T-cell (primary cell): ENCODE measurements around the gene CACNA1E. TPM values are rescaled to one million over a fixed set of nuclear protein-coding genes. Genes with fewer than 3 reads are reported as not detected.

Source experiments
- ATAC-seq, 4 experiments: fragments of 200-7000 bp in 3 of 4; fragments of 150-1000 bp in 1 of 4; cut with Tn5 transposase; replicated peaks in 1 of 4; 1 replicate in 3 of 4; 2 replicates in 1 of 4; pipeline ENCODE4 v1.10.0; 2021; ENCODE audit warnings: moderate library complexity in 3 of 4, mild to moderate bottlenecking in 2 of 4, moderate number of reproducible peaks in 1 of 4
- CTCF ChIA-PET, 2 donors: fragments of 300-600 bp; sonication (Branson Sonifier 250); formaldehyde crosslinking; loops; one replicate each; lab custom pipeline; 2022; ENCODE audit warnings: antibody characterized with exemption in 2 of 2; lab: Charles Lee
- POLR2A ChIA-PET, 2 donors: fragments of 300-600 bp; sonication (Branson Sonifier 250); formaldehyde crosslinking; loops; one replicate each; lab custom pipeline; 2022; ENCODE audit warnings: antibody characterized with exemption in 2 of 2; lab: Charles Lee
- DNase-seq, 35 experiments: peaks; one replicate each; pipeline versions ENCODE4 v3.0.0 to v3.0.0-alpha.2; 2013 to 2023
- H3K27ac ChIP-seq: one replicate; pipeline ENCODE4 v1.5.1; 2013; ENCODE audit warnings: low read length
- H3K27me3 ChIP-seq, 2 experiments: replicated peaks in 1 of 2; 1 replicate in 1 of 2; 2 replicates in 1 of 2; pipeline versions ENCODE4 v1.6.1 to v1.7.0; 2013; ENCODE audit warnings: low read length in 1 of 2, mixed read lengths in 1 of 2; ENCODE audit not compliant: control insufficient read depth in 2 of 2, insufficient read depth in 2 of 2; ENCODE audit errors: extremely low read depth in 1 of 2
- H3K36me3 ChIP-seq, 2 donors: 1 replicate in 1 of 2; 2 replicates in 1 of 2; pipeline versions ENCODE4 v1.6.1 to v1.7.0; 2013; ENCODE audit warnings: low read length in 1 of 2; ENCODE audit not compliant: control insufficient read depth in 2 of 2, insufficient read depth in 1 of 2; ENCODE audit errors: extremely low read depth in 1 of 2
- H3K4me1 ChIP-seq, 2 experiments: 1 replicate in 1 of 2; 2 replicates in 1 of 2; pipeline versions ENCODE4 v1.6.1 to v1.7.0; 2013; ENCODE audit warnings: low read length in 2 of 2, mixed read lengths in 1 of 2; ENCODE audit not compliant: insufficient read depth in 2 of 2, control insufficient read depth in 1 of 2; ENCODE audit errors: extremely low read depth in 1 of 2
- H3K4me3 ChIP-seq, 2 donors: 1 replicate in 1 of 2; 2 replicates in 1 of 2; pipeline versions ENCODE4 v1.5.1 to v1.7.0; 2013; ENCODE audit warnings: mild to moderate bottlenecking in 2 of 2, low read length in 1 of 2, moderate library complexity in 1 of 2; ENCODE audit not compliant: control insufficient read depth in 1 of 2; ENCODE audit errors: extremely low read depth in 1 of 2
- H3K9me3 ChIP-seq: 2 replicates; pipeline ENCODE4 v1.7.0; 2013
- H3K27ac Mint-ChIP-seq, 2 donors: one replicate each; pipeline ENCODE4 v1.8.0; 2020 to 2021; ENCODE audit warnings: mild to moderate bottlenecking in 2 of 2, mixed read lengths in 2 of 2
- H3K27me3 Mint-ChIP-seq, 2 donors: one replicate each; pipeline ENCODE4 v1.8.0; 2021 to 2022; ENCODE audit warnings: mixed read lengths in 2 of 2
- H3K36me3 Mint-ChIP-seq: one replicate; pipeline ENCODE4 v1.8.0; 2021; ENCODE audit warnings: mixed read lengths
- H3K4me1 Mint-ChIP-seq, 3 donors: one replicate each; pipeline ENCODE4 v1.8.0; 2020 to 2022; ENCODE audit warnings: mixed read lengths in 3 of 3, mild to moderate bottlenecking in 1 of 3
- H3K4me3 Mint-ChIP-seq, 3 donors: one replicate each; pipeline ENCODE4 v1.8.0; 2020 to 2022; ENCODE audit warnings: mild to moderate bottlenecking in 3 of 3, mixed read lengths in 3 of 3, moderate library complexity in 3 of 3
- H3K9me3 Mint-ChIP-seq, 3 donors: one replicate each; pipeline ENCODE4 v1.8.0; 2020 to 2022; ENCODE audit warnings: mixed read lengths in 3 of 3
- WGBS: methylation state at CpG from one replicate; pipeline ENCODE4 v1.1.5; 2013; ENCODE audit warnings: missing lambda C conversion rate; ENCODE audit not compliant: insufficient coverage; 5-methylcytosine and 5-hydroxymethylcytosine counted together
- total RNA-seq, 35 experiments: library from RNA in 6 of 35; stranded (reverse) in 6 of 35; fragments of 120-200 nt in 1 of 35; gene quantifications; one replicate each; pipeline versions ENCODE4 v1.2.1 to v1.2.4 and lab custom pipeline; 2013 to 2026

CACNA1E gene
- total RNA-seq, 5 donors from 2014 or later (not counting 1 experiment from before 2014, with no cell fraction given) = 0.03 to 0.10 (median 0.03) TPM; not detected in 2

DNA sequence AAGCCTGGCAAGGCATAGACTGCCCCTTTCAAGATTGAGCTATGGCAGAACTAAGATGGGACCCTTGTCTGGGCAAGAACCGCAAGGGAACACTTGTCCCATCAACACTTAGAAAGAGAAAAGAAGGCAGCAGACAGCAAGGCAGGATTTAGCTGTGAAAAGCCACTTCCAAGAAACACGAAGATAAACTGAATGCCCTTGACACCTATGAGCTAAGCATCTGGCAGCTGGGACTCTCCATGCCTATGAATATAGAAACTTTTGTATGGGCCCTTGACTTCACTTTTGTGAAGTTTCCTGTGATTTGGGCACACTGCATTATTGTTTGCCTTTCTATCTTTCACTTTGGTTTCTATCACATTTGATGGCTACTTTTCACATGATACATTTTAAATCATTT, 24.9 kb upstream of the CACNA1E start:
- POLR2A ChIA-PET = interaction anchor here in 1 of 2 donors (0.6 kb wide), 1 partner anchor 138 kb away, joined by 3 read pairs; no protein-coding TSS in a partner anchor
- Histone ChIP-seq H3K4me1 (no peaks in the 10 kb centered on the region), H3K9me3 (no peaks in the 10 kb centered on the region), H3K36me3 (no peaks in the 10 kb centered on the region), H3K27me3 (peaks cover 0 to 25% of the 10 kb centered on the region in 2 experiments), H3K27ac (no peak overlapping the region), H3K4me3 (no peak overlapping the region)
- Mint-ChIP-seq H3K9me3 (peaks cover 0 to 7% (median 0%) of the 10 kb centered on the region in 3 donors), H3K36me3 (no peaks in the 10 kb centered on the region), H3K27ac (no peak overlapping the region), H3K27me3 (peaks cover 9 to 30% of the 10 kb centered on the region in 2 donors), H3K4me1 (no peaks in the 10 kb centered on the region), H3K4me3 (no peak overlapping the region)
- no peak for ATAC-seq
- DNase-seq = no peak
- CTCF ChIA-PET = interaction anchor here in 1 of 2 donors (0.9 kb wide), 1 partner anchor 20 kb away, joined by 3 read pairs; no protein-coding TSS in a partner anchor
- no CpG with 5 or more reads among the region's 2 CpGs for WGBS

DNA sequence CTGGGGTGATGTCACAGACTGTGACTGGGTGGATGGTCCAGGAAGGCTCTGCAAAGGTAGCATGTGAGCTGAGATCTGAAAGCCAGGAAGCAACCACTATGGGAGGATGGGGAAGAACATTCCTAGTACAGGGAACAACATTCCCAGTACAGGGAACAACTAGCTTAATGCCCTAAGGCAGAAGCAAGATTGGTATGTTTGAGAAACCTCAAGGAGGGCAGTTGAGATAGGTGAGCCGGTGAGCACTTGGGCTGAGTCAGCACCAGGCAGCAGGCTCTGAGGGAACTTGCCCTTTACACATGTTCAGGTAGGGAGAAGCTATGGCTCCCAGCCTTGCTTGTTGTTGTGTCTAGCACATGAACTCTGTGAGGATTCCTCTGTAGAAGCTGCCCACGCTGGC, 24.2 kb upstream of the CACNA1E start:
- H3K9me3 ChIP-seq = no peaks in the 10 kb centered on the region
- Mint-ChIP-seq H3K9me3 (peaks cover 0 to 7% (median 0%) of the 10 kb centered on the region in 3 donors), H3K27ac (no peak overlapping the region), H3K36me3 (no peaks in the 10 kb centered on the region), H3K4me1 (no peaks in the 10 kb centered on the region), H3K4me3 (no peak overlapping the region), H3K27me3 (peaks cover 11 to 37% of the 10 kb centered on the region in 2 donors)
- H3K27ac ChIP-seq = no peak overlapping the region
- WGBS = 65% methylated on average over 2 of the region's 2 CpGs
- no peak for DNase-seq
- ChIA-PET CTCF (interaction anchor here in 1 of 2 donors (0.9 kb wide), 1 partner anchor 20 kb away, joined by 3 read pairs; no protein-coding TSS in a partner anchor), POLR2A (interaction anchor here in 1 of 2 donors (0.6 kb wide), 1 partner anchor 138 kb away, joined by 3 read pairs; no protein-coding TSS in a partner anchor)
- no peak for ATAC-seq
- H3K36me3 ChIP-seq = no peaks in the 10 kb centered on the region
- H3K27me3 ChIP-seq = peaks cover 0 to 25% of the 10 kb centered on the region in 2 experiments
- no peak overlapping the region for H3K4me3 ChIP-seq
- no peaks in the 10 kb centered on the region for H3K4me1 ChIP-seq

DNA sequence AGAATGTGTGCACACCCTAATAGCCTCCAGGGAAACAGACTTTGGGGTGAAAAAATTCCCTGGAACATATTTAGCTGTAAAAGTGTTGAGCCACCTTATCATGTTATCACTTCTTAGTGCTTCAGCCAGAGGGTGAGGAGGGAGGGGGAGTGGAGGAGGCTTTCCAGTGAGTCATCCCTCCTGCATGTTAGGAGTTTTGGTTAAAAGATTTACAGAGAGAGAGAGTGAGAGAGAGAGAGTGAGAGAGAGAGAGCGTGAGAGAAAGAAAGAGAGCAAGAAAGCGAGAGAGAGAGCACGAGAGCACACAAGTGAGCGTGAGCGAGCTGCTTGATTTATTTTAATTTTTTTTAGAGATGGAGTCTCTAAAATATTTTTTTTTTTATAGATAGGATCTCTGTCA, 13.5 kb upstream of the CACNA1E start:
- Mint-ChIP-seq H3K27ac (no peak overlapping the region), H3K36me3 (no peaks in the 10 kb centered on the region), H3K27me3 (peaks cover 22 to 34% of the 10 kb centered on the region in 2 donors), H3K9me3 (no peaks in the 10 kb centered on the region), H3K4me3 (no peak overlapping the region), H3K4me1 (no peaks in the 10 kb centered on the region)
- Histone ChIP-seq H3K9me3 (no peaks in the 10 kb centered on the region), H3K27me3 (peaks cover 4 to 9% of the 10 kb centered on the region in 2 experiments), H3K4me3 (no peak overlapping the region), H3K36me3 (no peaks in the 10 kb centered on the region), H3K4me1 (no peaks in the 10 kb centered on the region), H3K27ac (no peak overlapping the region)
- WGBS = no CpG with 5 or more reads among the region's 5 CpGs
- ChIA-PET POLR2A (no interaction called here), CTCF (interaction anchor here in 1 of 2 donors (0.6 kb wide), 1 partner anchor 9 kb away, joined by 3 read pairs; no protein-coding TSS in a partner anchor)
- DNase-seq = no peak
- ATAC-seq = no peak

DNA sequence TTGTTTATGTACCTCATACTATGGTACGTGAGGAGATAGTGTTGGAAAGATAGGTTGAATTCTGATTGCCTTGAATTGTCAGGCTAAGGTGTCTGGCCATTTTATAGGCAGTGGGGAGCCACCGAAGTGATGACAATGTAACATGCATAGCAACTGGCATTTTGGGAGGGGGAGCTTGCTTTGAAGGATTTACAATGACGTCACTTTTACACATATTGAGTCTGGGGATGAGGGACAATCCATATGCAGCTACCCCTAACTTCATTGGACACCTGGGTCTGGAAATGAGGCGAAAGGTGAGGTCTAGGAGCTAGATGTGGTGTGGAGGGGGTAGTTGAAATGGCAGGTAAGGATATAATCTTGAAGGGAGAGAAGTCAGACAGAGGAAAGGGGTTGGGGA, 7.7 kb upstream of the CACNA1E start:
- 53% methylated on average over 4 of the region's 4 CpGs for WGBS
- Mint-ChIP-seq H3K27me3 (peaks cover 14 to 15% of the 10 kb centered on the region in 2 donors), H3K9me3 (no peaks in the 10 kb centered on the region), H3K36me3 (no peaks in the 10 kb centered on the region), H3K4me3 (no peak overlapping the region), H3K4me1 (no peaks in the 10 kb centered on the region), H3K27ac (no peak overlapping the region)
- Histone ChIP-seq H3K36me3 (no peaks in the 10 kb centered on the region), H3K4me1 (no peaks in the 10 kb centered on the region), H3K27ac (no peak overlapping the region), H3K9me3 (no peaks in the 10 kb centered on the region), H3K27me3 (peaks cover 2 to 7% of the 10 kb centered on the region in 2 experiments), H3K4me3 (no peak overlapping the region)
- no peak for ATAC-seq
- ChIA-PET POLR2A (no interaction called here), CTCF (no interaction called here)
- DNase-seq = no peak

DNA sequence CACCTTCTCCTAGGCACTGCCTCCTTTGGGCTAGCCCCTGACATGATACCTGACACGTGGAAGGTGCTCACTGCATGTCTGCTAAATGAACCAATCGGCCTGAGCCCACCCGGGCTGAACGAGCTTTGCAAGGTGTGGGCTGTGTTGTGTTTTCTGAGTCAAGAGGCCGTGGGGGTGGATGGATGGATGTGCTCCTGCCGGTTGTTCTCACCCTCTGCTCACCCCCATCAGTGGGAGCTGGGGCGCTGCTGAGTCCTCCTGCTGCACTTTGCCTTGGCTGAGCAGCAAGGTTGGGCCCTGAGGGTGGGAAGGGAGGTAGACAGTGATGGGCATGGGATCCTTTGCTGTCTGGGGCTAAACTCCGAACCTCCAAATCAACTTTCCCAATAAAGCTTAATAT, 6.7 kb upstream of the CACNA1E start:
- no peak overlapping the region for H3K4me3 Mint-ChIP-seq
- Histone ChIP-seq H3K27me3 (peaks cover 6 to 10% of the 10 kb centered on the region in 2 experiments), H3K9me3 (no peaks in the 10 kb centered on the region), H3K27ac (no peak overlapping the region), H3K36me3 (no peaks in the 10 kb centered on the region), H3K4me3 (no peak overlapping the region), H3K4me1 (no peaks in the 10 kb centered on the region)
- H3K27me3 Mint-ChIP-seq = peaks cover 20 to 25% of the 10 kb centered on the region in 2 donors
- ChIA-PET CTCF (no interaction called here), POLR2A (interaction anchor here in 1 of 2 donors (0.5 kb wide), 1 partner anchor 577 kb away, joined by 3 read pairs; no protein-coding TSS in a partner anchor)
- H3K9me3 Mint-ChIP-seq = no peaks in the 10 kb centered on the region
- DNase-seq (no peak), ATAC-seq (no peak)
- no peaks in the 10 kb centered on the region for H3K36me3 Mint-ChIP-seq
- H3K4me1 Mint-ChIP-seq = no peaks in the 10 kb centered on the region
- 60% methylated on average over 1 of the region's 8 CpGs for WGBS
- no peak overlapping the region for H3K27ac Mint-ChIP-seq

DNA sequence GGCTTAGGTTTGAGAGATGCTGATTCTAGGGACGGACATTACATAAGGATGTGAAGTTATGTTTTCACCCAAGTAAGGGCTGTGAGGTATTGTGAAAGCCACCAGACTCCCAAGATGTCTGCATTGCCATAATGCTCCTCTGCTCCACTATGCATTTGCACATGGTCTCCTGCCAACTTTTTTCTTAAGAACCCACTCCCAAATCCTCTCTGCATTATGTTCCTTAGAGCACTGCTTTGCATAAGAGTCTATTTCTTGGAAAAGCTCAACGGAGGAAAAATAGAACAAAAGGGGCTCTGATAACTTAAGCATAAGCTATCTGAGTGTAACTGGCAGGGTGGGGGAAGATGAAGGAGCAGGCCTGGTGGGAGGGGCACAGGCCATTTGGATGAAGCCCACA, 5.0 kb upstream of the CACNA1E start:
- ChIA-PET POLR2A (no interaction called here), CTCF (interaction anchor here (0.6 to 2.3 kb wide), 13 partner anchors 11 to 1095 kb away, joined by 3 to 17 read pairs (median 4); no protein-coding TSS in a partner anchor)
- Mint-ChIP-seq H3K4me3 (no peak overlapping the region), H3K27me3 (peaks cover 27 to 30% of the 10 kb centered on the region in 2 donors), H3K27ac (no peak overlapping the region), H3K36me3 (no peaks in the 10 kb centered on the region), H3K4me1 (peaks cover under 1 to 5% (median 5%) of the 10 kb centered on the region in 3 donors), H3K9me3 (no peaks in the 10 kb centered on the region)
- H3K4me1 ChIP-seq = no peaks in the 10 kb centered on the region
- DNase-seq (no peak), ATAC-seq (no peak)
- H3K9me3 ChIP-seq = no peaks in the 10 kb centered on the region
- H3K4me3 ChIP-seq = no peak overlapping the region
- no CpG with 5 or more reads among the region's 2 CpGs for WGBS
- H3K36me3 ChIP-seq = no peaks in the 10 kb centered on the region
- H3K27ac ChIP-seq = no peak overlapping the region
- H3K27me3 ChIP-seq = peaks cover 6 to 26% of the 10 kb centered on the region in 2 experiments
